Body of pancreas (tissue), 4 donors: ENCODE measurements around the gene UBE4B.

Source experiments
- CTCF ChIP-seq, 7 experiments: fragments of 450-650 bp in 4 of 7; fragments of 200-600 bp in 3 of 7; sonication (generic) in 3 of 7; IDR thresholded peaks; one replicate each; pipeline ENCODE4 v1.5.1; 2016 to 2019; ENCODE audit warnings: antibody characterized with exemption in 7 of 7
- POLR2A ChIP-seq, 3 donors: fragments of 450-650 bp; IDR thresholded peaks; one replicate each; pipeline ENCODE4 v1.6.1; 2016; ENCODE audit warnings: antibody characterized with exemption in 3 of 3, mild to moderate bottlenecking in 2 of 3

DNA sequence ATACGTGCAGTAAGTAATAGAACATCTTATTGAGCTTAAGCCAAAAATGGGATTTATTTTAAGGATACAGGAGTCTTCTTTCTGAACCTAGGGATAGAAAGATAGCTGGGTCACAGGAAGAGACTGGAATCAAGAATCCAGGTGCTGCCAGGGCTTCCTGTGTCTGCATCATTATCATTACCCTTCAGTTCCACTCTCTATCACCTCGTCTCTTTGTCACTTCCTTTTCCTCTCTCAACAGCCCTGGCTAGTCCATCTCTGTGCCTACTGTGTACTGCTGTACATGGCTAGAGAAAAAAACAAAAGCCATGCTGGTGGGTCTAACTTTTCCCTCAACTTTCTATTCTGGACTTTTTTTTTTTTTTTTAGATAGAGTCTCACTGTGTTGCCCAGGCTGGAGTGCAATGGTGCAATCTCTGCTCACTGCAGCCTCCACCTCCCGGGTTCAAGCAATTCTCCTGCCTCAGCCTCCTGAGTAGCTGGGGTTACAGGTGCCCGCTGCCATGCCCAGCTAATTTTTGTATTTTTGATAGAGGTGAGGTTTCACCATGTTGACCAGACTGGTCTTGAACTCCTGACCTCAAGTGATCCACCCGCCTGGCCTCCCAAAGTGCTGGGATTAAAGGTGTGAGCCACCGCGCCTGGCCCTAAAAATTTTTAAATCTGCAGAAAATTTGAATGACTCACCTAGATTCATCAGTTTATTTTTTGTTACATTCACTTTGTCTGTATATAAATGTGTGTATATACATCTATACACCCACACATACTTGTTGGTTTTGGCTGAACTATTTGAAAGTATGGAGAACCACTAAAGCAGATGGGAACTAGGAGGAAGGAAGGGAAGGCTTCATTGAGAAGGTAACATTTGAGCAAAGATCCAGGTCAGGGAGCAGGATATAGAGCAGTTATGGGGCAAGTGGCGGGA lies 31.9 kb downstream of the UBE4B start:
- TF ChIP-seq POLR2A (IDR thresholded peaks at IDR 0.05): no peak
- TF ChIP-seq CTCF (IDR thresholded peaks at IDR 0.05): no peak
